Measurements from ENCODE around the gene PAPPA2.

PAPPA2 gene

GRCh38 chr1:176773038-176773437 lies 310.1 kb downstream of the PAPPA2 start:
- no peak for FAIRE-seq

GRCh38 chr1:176774224-176774623 lies 311.2 kb downstream of the PAPPA2 start:
- FAIRE-seq = no peak

GRCh38 chr1:176775378-176775777 lies 312.4 kb downstream of the PAPPA2 start:
- no peak for FAIRE-seq

GRCh38 chr1:176775996-176776395 lies 313.0 kb downstream of the PAPPA2 start:
- FAIRE-seq = no peak

GRCh38 chr1:176778056-176778455 lies 315.1 kb downstream of the PAPPA2 start:
- FAIRE-seq = no peak

GRCh38 chr1:176779992-176780328 lies 317.0 kb downstream of the PAPPA2 start:
- no peak for FAIRE-seq

- no peak for FAIRE-seq
Observed at GRCh38 chr1:176783309-176783708, 320.3 kb downstream of the PAPPA2 start.

- no peak for FAIRE-seq
Observed at GRCh38 chr1:176785056-176785455, 322.1 kb downstream of the PAPPA2 start.

GRCh38 chr1:176785791-176786190 lies 322.8 kb downstream of the PAPPA2 start:
- no peak for FAIRE-seq

GRCh38 chr1:176786274-176786673 lies 323.3 kb downstream of the PAPPA2 start:
- FAIRE-seq = no peak

GRCh38 chr1:176789571-176790090 lies 326.7 kb downstream of the PAPPA2 start:
- no peak for FAIRE-seq

GRCh38 chr1:176790786-176791185 lies 327.8 kb downstream of the PAPPA2 start:
- no peak for FAIRE-seq

GRCh38 chr1:176791906-176792305 lies 328.9 kb downstream of the PAPPA2 start:
- no peak for FAIRE-seq

GRCh38 chr1:176794897-176795508 lies 332.0 kb downstream of the PAPPA2 start:
- FAIRE-seq = no peak

- FAIRE-seq = no peak
Observed at GRCh38 chr1:176795929-176796328, 333.0 kb downstream of the PAPPA2 start.

GRCh38 chr1:176796583-176796982 lies 333.6 kb downstream of the PAPPA2 start:
- no peak for FAIRE-seq

GRCh38 chr1:176799327-176799726 lies 336.4 kb downstream of the PAPPA2 start:
- no peak for FAIRE-seq

GRCh38 chr1:176800978-176801513 lies 338.1 kb downstream of the PAPPA2 start:
- FAIRE-seq = no peak

- no peak for FAIRE-seq
Observed at GRCh38 chr1:176801514-176802020, 338.6 kb downstream of the PAPPA2 start.

- no peak for FAIRE-seq
Observed at GRCh38 chr1:176802316-176802715, 339.3 kb downstream of the PAPPA2 start.

GRCh38 chr1:176803042-176803441 lies 340.1 kb downstream of the PAPPA2 start:
- no peak for FAIRE-seq

- no peak for FAIRE-seq
Observed at GRCh38 chr1:176803596-176803995, 340.6 kb downstream of the PAPPA2 start.

GRCh38 chr1:176809292-176809691 lies 346.3 kb downstream of the PAPPA2 start:
- FAIRE-seq = no peak

- FAIRE-seq = no peak
Observed at GRCh38 chr1:176811511-176812288, 348.7 kb downstream of the PAPPA2 start.

Measured in G401.6 (cell line).